ENCODE results near the gene ANAPC13.

DNA sequence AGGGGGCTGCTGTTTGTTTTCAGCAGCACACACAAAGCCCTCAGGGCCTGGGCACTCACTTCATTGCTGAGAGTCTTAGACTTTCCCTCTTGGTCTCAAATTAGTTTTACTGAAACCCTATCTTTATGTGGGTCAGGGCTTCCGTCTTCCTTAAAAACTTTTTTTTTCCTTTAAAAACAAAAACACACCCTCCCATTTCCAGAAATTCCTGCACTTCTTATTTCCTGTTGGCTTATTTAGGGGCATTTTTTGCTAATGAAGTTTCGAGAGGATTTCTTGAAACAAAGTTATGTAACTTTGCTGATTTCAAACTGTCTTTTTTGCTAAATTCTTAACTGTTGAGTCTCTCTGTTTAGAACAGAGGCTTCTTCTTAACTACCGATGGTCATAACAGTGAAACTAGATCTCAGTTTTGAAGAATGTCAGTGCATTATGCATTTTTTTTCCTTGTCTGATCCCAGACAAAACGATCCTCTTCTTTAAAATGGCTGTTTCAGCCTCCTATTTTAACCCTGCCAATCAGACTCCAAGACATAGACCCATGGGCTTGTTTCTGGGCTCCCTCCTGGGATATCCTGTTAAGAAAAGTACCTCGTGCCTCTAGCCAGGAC, 23.3 kb downstream of the ANAPC13 start:
- TF ChIP-seq, protein P1, sequence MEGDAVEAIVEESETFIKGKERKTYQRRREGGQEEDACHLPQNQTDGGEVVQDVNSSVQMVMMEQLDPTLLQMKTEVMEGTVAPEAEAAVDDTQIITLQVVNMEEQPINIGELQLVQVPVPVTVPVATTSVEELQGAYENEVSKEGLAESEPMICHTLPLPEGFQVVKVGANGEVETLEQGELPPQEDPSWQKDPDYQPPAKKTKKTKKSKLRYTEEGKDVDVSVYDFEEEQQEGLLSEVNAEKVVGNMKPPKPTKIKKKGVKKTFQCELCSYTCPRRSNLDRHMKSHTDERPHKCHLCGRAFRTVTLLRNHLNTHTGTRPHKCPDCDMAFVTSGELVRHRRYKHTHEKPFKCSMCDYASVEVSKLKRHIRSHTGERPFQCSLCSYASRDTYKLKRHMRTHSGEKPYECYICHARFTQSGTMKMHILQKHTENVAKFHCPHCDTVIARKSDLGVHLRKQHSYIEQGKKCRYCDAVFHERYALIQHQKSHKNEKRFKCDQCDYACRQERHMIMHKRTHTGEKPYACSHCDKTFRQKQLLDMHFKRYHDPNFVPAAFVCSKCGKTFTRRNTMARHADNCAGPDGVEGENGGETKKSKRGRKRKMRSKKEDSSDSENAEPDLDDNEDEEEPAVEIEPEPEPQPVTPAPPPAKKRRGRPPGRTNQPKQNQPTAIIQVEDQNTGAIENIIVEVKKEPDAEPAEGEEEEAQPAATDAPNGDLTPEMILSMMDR (IDR thresholded peaks at IDR 0.05; ENCODE audit: poor library complexity, severe bottlenecking) = no peak
- TF ChIP-seq RAD21 (conservative IDR thresholded peaks at IDR 0.05) (no peak), POLR2AphosphoS5 (IDR thresholded peaks at IDR 0.05) (no peak), TAF1 (IDR thresholded peaks at IDR 0.05; ENCODE audit: low read depth) (no peak), MXI1 (conservative IDR thresholded peaks at IDR 0.05; ENCODE audit: poor library complexity, severe bottlenecking) (no peak), EZH2 (IDR thresholded peaks at IDR 0.05; ENCODE audit: borderline replicate concordance, insufficient read depth, low read length, poor library complexity, severe bottlenecking) (no peak)
- TF ChIP-seq, protein P2, sequence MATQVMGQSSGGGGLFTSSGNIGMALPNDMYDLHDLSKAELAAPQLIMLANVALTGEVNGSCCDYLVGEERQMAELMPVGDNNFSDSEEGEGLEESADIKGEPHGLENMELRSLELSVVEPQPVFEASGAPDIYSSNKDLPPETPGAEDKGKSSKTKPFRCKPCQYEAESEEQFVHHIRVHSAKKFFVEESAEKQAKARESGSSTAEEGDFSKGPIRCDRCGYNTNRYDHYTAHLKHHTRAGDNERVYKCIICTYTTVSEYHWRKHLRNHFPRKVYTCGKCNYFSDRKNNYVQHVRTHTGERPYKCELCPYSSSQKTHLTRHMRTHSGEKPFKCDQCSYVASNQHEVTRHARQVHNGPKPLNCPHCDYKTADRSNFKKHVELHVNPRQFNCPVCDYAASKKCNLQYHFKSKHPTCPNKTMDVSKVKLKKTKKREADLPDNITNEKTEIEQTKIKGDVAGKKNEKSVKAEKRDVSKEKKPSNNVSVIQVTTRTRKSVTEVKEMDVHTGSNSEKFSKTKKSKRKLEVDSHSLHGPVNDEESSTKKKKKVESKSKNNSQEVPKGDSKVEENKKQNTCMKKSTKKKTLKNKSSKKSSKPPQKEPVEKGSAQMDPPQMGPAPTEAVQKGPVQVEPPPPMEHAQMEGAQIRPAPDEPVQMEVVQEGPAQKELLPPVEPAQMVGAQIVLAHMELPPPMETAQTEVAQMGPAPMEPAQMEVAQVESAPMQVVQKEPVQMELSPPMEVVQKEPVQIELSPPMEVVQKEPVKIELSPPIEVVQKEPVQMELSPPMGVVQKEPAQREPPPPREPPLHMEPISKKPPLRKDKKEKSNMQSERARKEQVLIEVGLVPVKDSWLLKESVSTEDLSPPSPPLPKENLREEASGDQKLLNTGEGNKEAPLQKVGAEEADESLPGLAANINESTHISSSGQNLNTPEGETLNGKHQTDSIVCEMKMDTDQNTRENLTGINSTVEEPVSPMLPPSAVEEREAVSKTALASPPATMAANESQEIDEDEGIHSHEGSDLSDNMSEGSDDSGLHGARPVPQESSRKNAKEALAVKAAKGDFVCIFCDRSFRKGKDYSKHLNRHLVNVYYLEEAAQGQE (IDR thresholded peaks at IDR 0.05; ENCODE audit: borderline replicate concordance) = no peak

All from neural cell (in vitro differentiated cells).